DMS53 treated with DMSO at 0.1 percent for 48 hours (cell line): ENCODE data around the gene SDK1.
"Not testable (repeated sequence)": the region's sequence is repeated elsewhere in the genome, so short reads cannot be mapped to it uniquely, and the experiment has no call there.

Experiments used
- DNase-seq: peaks from one replicate; lab custom pipeline; 2025; ENCODE audit not compliant: unreplicated experiment; lab: John Stamatoyannopoulos, UW

Gene SDK1

DNA sequence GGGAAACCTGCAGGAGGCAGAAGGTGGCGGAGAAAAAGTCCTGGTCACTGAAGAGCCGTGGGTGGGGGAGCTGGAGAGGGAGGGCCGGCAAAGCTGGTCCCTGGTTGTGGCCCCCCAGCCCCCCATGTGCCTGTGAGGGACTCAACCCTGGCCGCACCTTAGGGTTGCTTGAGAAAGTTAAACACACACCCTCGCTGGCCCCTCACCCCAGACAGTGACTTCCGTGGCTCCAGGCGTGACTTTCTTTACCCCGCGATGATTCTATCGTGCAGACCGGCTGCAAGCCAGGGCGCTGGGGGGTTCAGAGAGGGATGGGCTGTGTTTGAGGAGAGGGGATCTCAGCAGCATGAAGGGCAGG, 933.4 kb downstream of the SDK1 start:
- no peak for DNase-seq

DNA sequence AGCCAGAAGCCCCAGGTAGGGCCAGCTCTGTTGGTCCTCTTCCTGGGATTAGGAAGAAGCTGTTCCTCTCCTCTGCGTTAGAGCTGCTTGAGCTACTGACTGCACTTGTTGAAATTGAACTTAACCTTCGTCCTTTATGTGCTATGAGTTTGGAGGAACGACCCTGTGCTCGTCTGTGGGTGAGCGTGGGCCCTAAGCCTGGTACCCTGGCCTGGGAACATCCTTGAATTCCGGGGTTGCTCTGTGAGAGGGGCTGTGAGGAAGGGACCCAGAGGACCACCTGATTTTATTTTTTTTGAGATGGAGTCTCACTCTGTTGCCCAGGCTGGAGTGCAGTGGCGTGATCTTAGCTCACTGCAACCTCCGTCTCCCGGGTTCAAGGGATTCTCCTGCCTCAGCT, 933.8 kb downstream of the SDK1 start:
- DNase-seq: no peak

DNA sequence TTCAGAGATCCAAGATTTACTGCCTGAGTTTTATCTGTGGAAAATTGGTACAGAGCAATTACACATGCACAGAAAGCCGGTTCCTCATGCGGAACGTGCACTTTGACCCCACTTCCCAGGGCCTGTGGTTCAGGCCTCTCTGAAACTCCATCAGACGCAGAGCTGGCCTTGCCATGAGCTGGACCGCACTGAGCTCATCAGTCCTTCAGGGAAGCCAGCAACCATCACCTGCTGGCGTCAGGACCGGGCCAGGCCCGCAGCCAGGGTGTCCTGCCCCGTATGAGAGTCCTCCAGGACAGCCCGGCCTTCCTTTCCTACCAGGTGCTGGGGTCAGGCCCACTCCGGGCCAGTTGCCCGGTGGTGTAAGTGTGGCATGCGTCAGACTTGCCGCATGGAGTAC, 934.5 kb downstream of the SDK1 start:
- DNase-seq: no peak

- no peak for DNase-seq
Observed at GRCh38 chr7:4236389-4236788, 935.3 kb downstream of the SDK1 start.

GRCh38 chr7:4236873-4237272, 935.8 kb downstream of the SDK1 start:
- DNase-seq: not testable (repeated sequence)

GRCh38 chr7:4237296-4238235, 936.5 kb downstream of the SDK1 start:
- no peak for DNase-seq

GRCh38 chr7:4238861-4239260, 937.8 kb downstream of the SDK1 start:
- DNase-seq: no peak

- no peak for DNase-seq
Observed at GRCh38 chr7:4240042-4240441, 939.0 kb downstream of the SDK1 start.

DNA sequence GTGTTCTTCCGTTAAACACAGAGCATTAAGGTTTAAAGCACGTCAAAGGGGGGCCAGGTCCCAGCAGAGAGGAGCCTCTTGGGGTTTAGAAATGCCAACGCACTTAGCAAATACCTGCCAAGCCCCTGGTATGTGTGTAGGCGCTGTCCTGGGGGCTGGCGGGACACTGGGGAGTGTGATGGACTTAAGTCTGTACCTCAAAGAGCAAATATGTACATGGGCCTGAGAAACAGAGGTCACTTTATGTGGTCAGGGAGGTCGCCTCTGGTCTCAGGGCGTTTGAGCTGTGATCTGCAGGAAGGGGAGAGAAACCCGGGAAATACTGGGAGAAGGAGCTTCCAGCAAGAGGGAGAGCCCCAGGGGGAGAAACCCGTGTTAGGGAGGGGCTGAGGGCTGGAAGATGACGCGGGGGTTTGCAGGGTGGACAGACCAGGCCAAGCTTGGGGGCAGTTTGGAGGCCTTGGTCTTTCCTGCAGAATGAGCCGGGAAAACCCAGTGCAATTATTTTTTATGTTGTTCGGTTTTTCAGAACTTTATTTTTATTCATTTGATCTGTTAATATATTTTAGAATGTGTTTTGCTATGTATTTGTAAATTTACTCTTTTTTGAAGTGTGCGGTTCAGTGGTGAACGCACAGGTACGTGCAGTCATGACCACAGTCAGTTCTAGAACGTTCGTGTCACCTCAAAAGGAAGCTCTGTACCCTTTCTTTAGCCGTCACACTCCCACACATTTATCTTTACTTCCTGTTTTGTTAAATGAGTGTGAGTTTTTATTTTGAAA, 939.7 kb downstream of the SDK1 start:
- DNase-seq: no peak

- DNase-seq: no peak
Observed at GRCh38 chr7:4241304-4241612, 940.2 kb downstream of the SDK1 start.

GRCh38 chr7:4241791-4242190, 940.7 kb downstream of the SDK1 start:
- no peak for DNase-seq

DNA sequence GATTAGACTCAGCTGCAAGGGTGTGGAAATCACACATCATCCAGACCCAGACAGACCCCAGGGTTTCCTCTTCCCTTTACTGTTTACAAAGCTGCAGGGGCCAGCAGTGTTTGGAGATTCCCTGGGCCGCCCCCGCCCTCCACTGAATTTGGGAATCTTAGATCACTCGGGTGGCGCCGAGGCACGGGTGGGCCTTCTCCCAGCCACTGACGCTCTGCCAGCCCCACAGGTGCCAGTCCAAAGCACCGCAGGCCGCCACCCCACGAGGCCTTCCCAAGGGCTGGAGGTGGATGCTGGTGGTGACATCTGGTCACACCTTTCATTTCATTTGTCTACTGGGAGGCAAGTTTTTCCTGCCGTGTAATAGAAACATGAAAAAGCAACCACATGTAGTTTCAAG, 941.7 kb downstream of the SDK1 start:
- no peak for DNase-seq

- no peak for DNase-seq
Observed at GRCh38 chr7:4244041-4244440, 943.0 kb downstream of the SDK1 start.

GRCh38 chr7:4244635-4245034, 943.6 kb downstream of the SDK1 start:
- no peak for DNase-seq

- no peak for DNase-seq
Observed at GRCh38 chr7:4245135-4245865, 944.2 kb downstream of the SDK1 start.

DNA sequence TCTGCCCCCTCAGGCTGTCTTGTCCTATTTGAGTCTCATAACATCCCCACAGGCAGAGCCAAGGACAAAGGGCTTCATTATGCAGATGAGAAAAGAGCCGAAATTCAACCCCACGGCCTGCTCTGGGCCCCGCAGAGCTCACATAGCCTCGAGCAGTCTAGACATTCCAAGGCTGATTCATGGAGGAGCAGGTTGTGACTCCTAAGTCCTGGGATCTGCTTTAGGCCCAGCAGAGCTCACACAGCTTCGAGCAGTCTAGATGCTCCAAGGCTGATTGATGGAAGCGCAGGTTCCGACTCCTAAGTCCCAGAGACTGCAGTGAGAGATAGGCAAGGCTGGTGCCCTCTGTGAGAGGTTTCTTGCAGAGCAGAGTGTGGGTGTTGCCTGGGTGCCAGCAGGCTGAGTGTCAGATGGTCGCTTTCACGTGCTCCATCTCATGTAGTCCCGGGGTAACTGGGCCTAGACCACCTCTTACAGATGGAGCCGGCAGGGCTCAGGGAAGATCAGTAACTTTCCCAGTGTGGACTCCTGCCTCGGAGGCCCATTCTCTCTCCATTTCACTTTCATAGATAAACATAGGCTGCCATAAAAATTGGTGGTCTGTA, 944.9 kb downstream of the SDK1 start:
- no peak for DNase-seq

DNA sequence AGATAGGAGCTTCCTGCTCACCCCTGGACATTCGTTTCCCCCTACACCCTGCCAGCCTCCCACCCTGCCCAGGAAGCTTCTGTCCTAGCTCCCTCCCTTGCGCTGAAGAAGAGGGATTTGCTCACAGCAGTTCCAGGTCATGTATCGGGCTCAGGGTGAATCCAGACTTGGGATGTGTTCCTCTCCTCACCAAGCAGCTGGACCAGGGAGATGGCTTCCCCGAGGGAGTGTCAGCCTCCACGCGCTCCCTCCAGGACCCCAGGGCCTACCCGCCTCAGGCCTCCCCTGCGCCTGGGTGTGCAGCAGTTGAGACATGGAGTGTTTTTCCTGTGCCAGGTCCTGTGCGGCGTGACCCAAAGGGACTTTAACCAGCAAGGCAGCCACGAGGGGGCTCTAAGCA, 945.5 kb downstream of the SDK1 start:
- DNase-seq: no peak

- DNase-seq: no peak
Observed at GRCh38 chr7:4247106-4247876, 946.2 kb downstream of the SDK1 start.

DNA sequence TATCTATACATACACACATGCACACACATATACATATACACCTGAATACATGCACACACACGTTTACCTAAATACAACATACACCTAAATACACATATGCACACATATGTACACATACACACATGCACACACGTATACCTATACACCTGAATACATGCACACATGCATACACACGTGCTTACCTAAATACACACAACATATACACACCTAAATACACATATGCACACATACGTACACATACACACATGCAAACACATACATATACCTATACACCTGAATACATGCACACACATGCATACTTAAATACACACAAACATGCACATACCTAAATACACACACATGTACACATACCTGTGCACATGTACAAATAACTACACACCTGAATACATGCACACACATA, 947.2 kb downstream of the SDK1 start:
- no peak for DNase-seq

DNA sequence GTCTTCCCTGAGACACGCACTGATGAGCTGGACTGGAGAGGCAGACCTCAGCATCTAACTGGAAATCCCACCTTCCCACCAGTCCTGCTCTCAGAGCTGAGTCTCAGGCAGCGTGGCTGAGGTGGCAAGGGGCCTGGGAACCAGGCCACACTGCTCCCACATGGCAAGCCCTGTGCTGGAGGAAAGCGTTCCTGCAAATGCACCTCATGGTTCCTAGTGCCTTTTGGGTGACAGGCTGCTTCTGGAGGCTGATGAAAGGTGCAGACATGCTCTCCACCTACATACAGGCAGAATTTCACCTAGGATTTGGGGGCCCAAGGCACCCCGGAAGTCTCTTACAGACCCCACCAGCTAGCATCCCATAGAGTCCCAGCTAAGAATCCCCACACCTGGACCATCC, 948.2 kb downstream of the SDK1 start:
- no peak for DNase-seq

GRCh38 chr7:4255336-4255735, 954.3 kb downstream of the SDK1 start:
- DNase-seq: no peak
